SHP77 treated with DMSO at 0.1 percent for 48 hours (cell line): Measurements from ENCODE around the gene VSX2.
A peak's percentile ranks its signal among the peaks of the same experiment; 100 is the strongest.
"Not testable (repeated sequence)": the region's sequence is repeated elsewhere in the genome, so short reads cannot be mapped to it uniquely, and the experiment has no call there.

Source experiments
- DNase-seq: peaks from one replicate; lab custom pipeline; 2025; lab: John Stamatoyannopoulos, UW

The VSX2 gene

GRCh38 chr14:74260525-74261233 lies 21.4 kb downstream of the VSX2 start:
- DNase-seq, result no peak

DNA sequence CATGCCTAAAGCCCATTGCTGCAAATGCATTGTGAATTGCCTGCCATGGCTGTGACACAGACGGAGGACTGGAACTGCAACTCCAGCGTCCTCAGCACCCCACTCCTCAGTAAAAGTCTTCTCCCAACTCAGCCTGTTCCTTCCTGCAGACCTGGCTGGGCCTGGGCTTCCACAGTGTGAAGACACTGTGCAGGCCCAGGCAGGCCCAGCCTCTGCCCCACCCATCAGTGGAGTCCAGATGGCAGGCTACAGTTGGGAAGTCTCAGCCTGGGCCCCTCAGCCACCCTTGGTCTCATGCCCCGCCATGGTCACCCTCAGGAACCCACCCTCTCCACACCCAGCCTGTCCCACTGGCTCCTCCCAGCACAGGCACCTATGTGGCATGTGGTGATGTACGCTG lies 22.0 kb downstream of the VSX2 start:
- no peak for DNase-seq

- no peak for DNase-seq
Measured at GRCh38 chr14:74262076-74262475, 22.8 kb downstream of the VSX2 start.

GRCh38 chr14:74263181-74263580 lies 23.9 kb downstream of the VSX2 start:
- no peak for DNase-seq

DNA sequence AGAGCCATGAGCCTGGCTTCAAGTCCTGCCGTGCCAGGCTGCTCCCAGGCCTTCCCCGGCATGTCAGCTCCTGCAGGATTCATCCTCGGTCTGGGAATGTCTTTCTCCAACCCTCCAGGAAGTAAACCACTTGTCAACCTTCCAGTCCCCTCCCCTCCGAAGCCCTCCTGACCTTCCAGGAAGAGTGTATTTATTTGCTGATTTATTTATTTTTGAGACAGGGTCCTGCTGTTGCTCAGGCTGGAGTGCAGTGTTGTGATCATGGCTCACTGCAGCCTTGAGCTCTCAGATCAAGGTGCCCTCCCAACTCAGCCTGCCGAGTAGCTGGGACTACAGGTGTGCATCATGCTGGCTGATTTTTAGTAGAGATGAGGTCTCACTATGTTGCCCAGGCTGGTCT lies 24.7 kb downstream of the VSX2 start:
- DNase-seq, result no peak

GRCh38 chr14:74265301-74265965 lies 26.2 kb downstream of the VSX2 start:
- no peak for DNase-seq

DNA sequence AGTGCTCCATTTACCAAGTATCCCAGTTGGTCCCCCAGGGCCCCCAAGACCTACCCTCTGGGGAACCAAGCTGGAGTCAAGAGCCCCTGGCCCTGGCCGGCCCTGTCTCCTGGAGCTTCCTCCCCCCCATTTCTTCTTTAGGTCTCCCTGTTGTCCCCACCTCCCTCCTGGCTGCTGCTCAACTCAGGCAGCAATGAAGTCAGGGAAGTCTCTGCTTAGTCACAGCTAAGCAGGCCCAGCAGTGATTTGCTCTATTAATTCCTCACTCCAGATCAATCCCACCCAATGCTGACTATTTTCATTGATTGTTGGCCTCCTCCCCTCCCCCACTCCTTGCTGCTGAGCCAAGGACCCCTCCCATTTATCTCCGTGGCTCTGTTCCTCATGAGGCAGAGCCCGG lies 28.3 kb downstream of the VSX2 start:
- DNase-seq, result no peak

DNA sequence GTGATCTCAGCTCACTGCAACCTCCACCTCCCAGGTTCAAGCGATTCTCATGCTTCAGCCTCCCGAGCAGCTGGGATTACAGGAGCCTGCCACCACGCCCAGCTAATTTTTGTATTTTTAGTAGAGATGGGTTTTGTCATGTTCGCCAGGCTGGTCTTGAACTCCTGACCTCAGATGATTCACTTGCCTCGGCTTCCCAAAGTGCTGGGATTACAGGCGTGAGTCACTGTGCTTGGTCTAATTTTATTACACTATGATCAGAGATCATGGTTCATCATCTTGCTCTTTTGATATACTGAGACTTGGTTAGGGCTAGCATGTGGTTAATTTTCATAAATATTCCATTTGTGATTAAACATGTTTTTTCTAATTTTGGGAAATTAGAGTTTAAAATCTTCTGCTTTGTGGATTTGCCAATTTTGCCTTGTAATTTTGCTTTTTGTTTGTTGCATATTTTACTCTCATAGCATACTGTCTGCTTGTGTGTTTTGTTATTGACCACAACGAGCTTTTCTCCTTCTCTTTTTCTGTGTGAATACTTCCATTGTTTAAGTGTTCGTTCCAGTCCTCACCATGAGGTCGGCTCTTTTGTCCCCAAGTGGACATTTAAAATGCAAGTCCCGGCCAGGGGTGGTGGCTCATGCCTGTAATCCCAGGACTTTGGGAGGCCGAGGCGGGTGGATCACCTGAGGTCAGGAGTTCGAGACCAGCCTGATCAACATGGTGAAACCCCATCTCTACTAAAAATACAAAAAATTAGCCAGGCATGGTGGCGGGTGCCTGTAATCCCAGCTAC lies 31.3 kb downstream of the VSX2 start:
- DNase-seq, result not testable (repeated sequence)

DNA sequence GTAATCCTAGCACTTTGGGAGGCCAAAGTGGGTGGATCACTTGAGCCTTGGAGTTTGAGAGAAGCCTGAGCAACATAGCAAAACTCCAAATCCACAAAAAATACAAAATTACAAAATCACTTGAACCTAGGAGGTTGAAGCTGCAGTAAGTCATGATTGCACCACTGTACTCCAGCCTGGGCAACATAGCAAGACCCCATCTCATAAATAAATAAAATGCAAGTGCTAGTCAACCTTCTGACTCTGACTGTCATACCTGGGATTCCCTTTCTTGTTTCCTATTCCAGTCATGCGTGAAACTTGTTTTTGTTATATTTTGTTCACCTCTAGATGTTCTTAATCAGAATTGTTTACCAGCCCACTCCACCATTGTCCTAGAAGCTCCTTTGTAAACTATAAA lies 32.1 kb downstream of the VSX2 start:
- no peak for DNase-seq

DNA sequence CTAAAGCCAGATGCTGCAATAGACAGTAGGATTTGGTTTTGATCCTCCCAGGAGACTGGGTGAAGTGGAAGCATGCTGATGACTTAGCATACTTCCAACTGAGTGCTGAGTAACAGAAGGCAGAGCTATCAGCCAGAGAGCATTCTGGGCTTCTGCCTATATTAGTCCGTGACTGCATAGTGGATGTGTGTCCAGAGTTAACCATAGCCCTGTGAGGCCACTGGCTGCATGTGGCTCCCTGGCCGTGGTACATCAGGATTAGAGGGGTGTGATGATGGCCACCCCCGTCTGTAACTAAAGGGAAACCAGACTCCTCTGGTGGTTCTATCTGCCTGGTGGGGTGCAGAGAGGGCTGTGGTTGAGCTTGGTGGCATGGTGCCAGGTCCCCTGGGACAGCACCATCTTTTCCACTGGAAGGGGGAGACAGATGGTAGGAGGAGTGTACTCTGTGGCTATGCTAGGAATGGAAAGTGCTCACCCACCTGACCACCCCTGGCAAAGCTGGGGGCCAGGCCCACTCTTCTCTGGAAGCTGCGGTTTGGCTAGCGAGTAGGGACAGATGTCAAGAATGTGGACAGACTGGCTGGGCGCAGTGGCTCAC lies 36.1 kb downstream of the VSX2 start:
- no peak for DNase-seq

- DNase-seq, result no peak
Measured at GRCh38 chr14:74278080-74278479, 38.8 kb downstream of the VSX2 start.

DNA sequence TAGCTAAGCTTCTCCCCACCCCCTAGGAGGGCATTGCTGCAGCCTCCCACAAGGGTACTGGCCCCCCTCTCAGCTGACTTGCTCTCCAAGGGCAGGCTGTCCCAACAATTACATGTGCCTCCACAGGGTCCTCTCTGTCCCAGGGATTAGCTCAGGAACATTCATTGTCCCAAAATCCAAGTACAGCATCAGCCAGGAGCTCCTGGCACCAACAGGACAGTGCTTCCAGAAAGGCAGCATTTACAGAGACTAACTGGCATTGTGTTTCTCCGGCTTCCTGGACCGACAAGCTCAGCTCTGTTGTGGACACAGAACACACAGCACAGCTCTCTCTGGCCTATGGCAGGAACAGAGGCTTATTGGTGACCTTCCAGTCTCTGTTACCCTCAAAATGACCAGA lies 41.8 kb downstream of the VSX2 start:
- no peak for DNase-seq

GRCh38 chr14:74286736-74287135 lies 47.5 kb downstream of the VSX2 start:
- DNase-seq, result no peak

- DNase-seq, result no peak
Measured at GRCh38 chr14:74289801-74290200, 50.6 kb downstream of the VSX2 start.

GRCh38 chr14:74290415-74290814 lies 51.2 kb downstream of the VSX2 start:
- DNase-seq, result no peak

GRCh38 chr14:74292061-74292460 lies 52.8 kb downstream of the VSX2 start:
- DNase-seq, result no peak

GRCh38 chr14:74293606-74294005 lies 54.4 kb downstream of the VSX2 start:
- DNase-seq, result no peak

DNA sequence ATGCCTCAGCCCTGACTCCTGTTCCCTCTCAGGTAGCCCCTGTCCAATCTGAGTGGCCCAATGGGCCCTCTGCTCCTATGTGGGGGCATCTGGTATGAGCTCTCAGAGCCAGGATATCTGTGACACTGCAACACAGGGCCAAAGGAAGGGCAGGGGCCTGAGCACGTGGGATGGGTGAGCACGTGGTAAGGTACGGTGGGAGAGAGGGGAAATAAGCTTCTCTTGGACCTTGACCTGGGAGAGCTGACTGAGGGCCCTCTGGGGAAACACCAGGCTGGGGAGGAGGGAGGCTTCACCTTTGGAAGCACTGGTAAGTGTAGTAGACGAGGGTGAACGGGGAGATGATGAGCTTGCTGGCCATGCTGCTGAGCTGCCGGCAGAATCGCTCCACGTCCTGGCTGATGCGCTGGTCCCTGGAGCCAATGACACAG lies 56.8 kb downstream of the VSX2 start:
- no peak for DNase-seq

GRCh38 chr14:74297986-74298385 lies 58.7 kb downstream of the VSX2 start:
- DNase-seq, result no peak

DNA sequence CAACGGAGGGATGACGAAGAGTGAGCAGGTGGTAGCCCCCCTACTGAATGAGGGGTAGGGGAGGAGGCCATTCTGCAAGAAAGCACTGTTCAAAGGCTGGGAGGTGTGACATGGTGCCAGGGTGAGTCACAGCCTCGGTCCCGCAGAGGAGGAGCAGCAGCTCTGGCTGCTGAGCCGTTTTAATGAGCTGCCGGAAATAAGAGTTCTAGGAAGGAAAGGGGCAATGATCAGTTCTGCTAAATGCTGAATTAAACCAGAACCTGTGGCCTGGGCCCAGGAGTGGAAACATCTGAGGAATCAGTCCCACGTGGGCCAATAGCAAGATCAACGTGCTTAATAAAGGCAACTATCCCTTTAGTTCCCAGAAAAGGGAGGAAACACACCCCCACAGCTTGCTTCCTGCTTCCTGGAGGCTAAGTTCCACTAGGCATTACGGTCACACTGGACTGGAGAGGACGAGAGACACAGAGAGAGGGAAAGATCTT lies 59.9 kb downstream of the VSX2 start:
- DNase-seq, result no peak

- DNase-seq, result peak; percentile 9
Measured at GRCh38 chr14:74301594-74302151, 62.4 kb downstream of the VSX2 start.

- DNase-seq, result peak; percentile 9
Measured at GRCh38 chr14:74302152-74302628, 62.9 kb downstream of the VSX2 start.
